Activated B cell treated with CpG ODN at 0.5 μM for 24 hours (primary cell): ENCODE results near the gene SIGLEC15. TPM values are rescaled to one million over a fixed set of nuclear protein-coding genes. Genes with fewer than 3 reads are reported as not detected.
"Not testable (repeated sequence)": the region's sequence is repeated elsewhere in the genome, so short reads cannot be mapped to it uniquely, and the experiment has no call there.

Experiments
- ATAC-seq: fragments of 200-7000 bp; cut with Tn5 transposase; one replicate; pipeline ENCODE4 v1.10.0; 2021; ENCODE audit warnings: low read depth, mild to moderate bottlenecking, moderate library complexity
- CTCF ChIA-PET: fragments of 350-600 bp; sonication (Branson Sonifier 250); formaldehyde crosslinking; loops from one replicate; lab custom pipeline; 2021; ENCODE audit warnings: antibody characterized with exemption; lab: Charles Lee
- POLR2A ChIA-PET: fragments of 350-600 bp; sonication (Branson Sonifier 250); formaldehyde crosslinking; loops from one replicate; lab custom pipeline; 2021; ENCODE audit warnings: antibody characterized with exemption; lab: Charles Lee
- DNase-seq: peaks from one replicate; pipeline ENCODE4 v3.0.0; 2022
- H3K27ac Mint-ChIP-seq: one replicate; pipeline ENCODE4 v1.8.0; 2020; ENCODE audit warnings: mixed read lengths
- H3K27me3 Mint-ChIP-seq: one replicate; pipeline ENCODE4 v1.8.0; 2021; ENCODE audit warnings: mixed read lengths
- H3K36me3 Mint-ChIP-seq: one replicate; pipeline ENCODE4 v1.8.0; 2021; ENCODE audit warnings: low read depth, mixed read lengths
- H3K4me1 Mint-ChIP-seq: one replicate; pipeline ENCODE4 v1.8.0; 2021; ENCODE audit warnings: mixed read lengths
- H3K4me3 Mint-ChIP-seq: one replicate; pipeline ENCODE4 v1.8.0; 2020; ENCODE audit warnings: mild to moderate bottlenecking, mixed read lengths
- H3K9me3 Mint-ChIP-seq: one replicate; pipeline ENCODE4 v1.8.0; 2020; ENCODE audit warnings: mixed read lengths
- intact Hi-C: fragments of 100-400 bp; cut with micrococcal nuclease; formaldehyde crosslinking; loops from one replicate; pipeline ENCODE4 v1.15.1; 2024
- total RNA-seq: library from RNA; stranded (reverse); gene quantifications from 2 replicates; pipeline ENCODE4 v1.2.3, GENCODE V29; 2022
- TF ChIP-seq, protein P1 (sequence below): fragments of 200-600 bp; IDR thresholded peaks from one replicate; pipeline ENCODE4 v1.8.0; 2022; ENCODE audit warnings: antibody characterized with exemption, mild to moderate bottlenecking

Gene SIGLEC15
- total RNA-seq, 1 donor from 2014 or later: not detected

DNA sequence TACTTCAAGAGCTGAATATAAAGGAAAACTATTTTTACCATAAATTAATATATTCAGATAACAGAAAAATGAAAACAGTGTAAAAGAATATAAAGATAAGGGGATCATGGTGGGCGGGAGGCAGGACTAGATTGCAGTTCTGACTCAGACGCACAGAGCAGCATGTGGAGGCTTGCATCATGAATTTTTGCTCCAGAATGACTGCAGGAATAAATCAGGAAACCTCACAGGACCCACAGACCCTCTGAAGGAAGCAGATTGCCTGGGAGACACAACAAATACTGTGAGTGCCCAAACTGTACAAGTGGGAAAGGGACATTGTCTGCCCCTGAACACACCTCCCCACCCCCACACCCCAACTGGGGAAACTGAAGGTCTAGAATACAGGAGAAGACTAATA lies 19.2 kb upstream of the SIGLEC15 start:
- Mint-ChIP-seq H3K27me3 (peaks cover 18% of the 10 kb centered on the region), H3K9me3 (peaks cover 12% of the 10 kb centered on the region), H3K27ac (no peak overlapping the region), H3K4me3 (no peak overlapping the region), H3K4me1 (no peaks in the 10 kb centered on the region), H3K36me3 (no peaks in the 10 kb centered on the region)
- TF ChIP-seq, protein P1, sequence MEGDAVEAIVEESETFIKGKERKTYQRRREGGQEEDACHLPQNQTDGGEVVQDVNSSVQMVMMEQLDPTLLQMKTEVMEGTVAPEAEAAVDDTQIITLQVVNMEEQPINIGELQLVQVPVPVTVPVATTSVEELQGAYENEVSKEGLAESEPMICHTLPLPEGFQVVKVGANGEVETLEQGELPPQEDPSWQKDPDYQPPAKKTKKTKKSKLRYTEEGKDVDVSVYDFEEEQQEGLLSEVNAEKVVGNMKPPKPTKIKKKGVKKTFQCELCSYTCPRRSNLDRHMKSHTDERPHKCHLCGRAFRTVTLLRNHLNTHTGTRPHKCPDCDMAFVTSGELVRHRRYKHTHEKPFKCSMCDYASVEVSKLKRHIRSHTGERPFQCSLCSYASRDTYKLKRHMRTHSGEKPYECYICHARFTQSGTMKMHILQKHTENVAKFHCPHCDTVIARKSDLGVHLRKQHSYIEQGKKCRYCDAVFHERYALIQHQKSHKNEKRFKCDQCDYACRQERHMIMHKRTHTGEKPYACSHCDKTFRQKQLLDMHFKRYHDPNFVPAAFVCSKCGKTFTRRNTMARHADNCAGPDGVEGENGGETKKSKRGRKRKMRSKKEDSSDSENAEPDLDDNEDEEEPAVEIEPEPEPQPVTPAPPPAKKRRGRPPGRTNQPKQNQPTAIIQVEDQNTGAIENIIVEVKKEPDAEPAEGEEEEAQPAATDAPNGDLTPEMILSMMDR: no peak
- DNase-seq: no peak
- POLR2A ChIA-PET: no interaction called here
- CTCF ChIA-PET: interaction anchor here (1.8 kb wide), 1 partner anchor 139 kb away, joined by 4 read pairs; no protein-coding TSS in a partner anchor
- ATAC-seq: no peak
- intact Hi-C loops: no loop called here

GRCh38 chr18:45807144-45807543 lies 18.3 kb upstream of the SIGLEC15 start:
- intact Hi-C loops: loop anchor here (1.0 kb wide), 1 partner anchor 142 kb away; no protein-coding TSS in a partner anchor
- Mint-ChIP-seq H3K9me3 (peaks cover 12% of the 10 kb centered on the region), H3K27me3 (peaks cover 18% of the 10 kb centered on the region)
- H3K36me3 Mint-ChIP-seq, H3K27ac Mint-ChIP-seq, H3K4me3 Mint-ChIP-seq, H3K4me1 Mint-ChIP-seq, ATAC-seq, DNase-seq, POLR2A ChIA-PET: not testable (repeated sequence)
- CTCF ChIA-PET: interaction anchor here (0.7 to 1.8 kb wide), 4 partner anchors 24 to 140 kb away, joined by 3 to 4 read pairs (median 3); no protein-coding TSS in a partner anchor

GRCh38 chr18:45814733-45815132 lies 10.7 kb upstream of the SIGLEC15 start:
- H3K4me3 Mint-ChIP-seq, intact Hi-C loops, H3K27ac Mint-ChIP-seq, ATAC-seq, POLR2A ChIA-PET, DNase-seq, H3K27me3 Mint-ChIP-seq, H3K4me1 Mint-ChIP-seq, H3K36me3 Mint-ChIP-seq: not testable (repeated sequence)
- CTCF ChIA-PET: interaction anchor here (0.9 kb wide), 1 partner anchor 92 kb away, joined by 3 read pairs; no protein-coding TSS in a partner anchor
- peaks cover 11% of the 10 kb centered on the region for H3K9me3 Mint-ChIP-seq

DNA sequence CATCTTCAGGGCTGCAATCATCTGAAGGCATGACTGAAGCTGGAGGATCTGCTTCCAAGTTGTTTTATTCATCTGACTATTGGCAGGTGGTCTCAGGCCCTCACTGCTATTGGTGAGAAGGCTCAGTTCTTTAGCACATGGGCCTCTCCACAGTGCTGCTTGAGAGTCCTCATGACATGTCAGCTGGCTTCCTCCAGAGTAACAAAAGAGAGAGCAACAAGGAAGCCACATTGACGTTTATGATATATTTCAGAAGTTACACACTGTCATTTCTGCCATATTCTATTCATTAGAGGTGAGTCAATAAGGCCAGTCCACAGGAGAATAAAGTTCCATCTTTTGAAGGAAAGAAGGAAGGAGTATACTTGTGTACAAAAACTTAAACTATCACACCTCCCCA lies 7.9 kb upstream of the SIGLEC15 start:
- DNase-seq (no peak), ATAC-seq (no peak)
- H3K4me3 Mint-ChIP-seq: no peak overlapping the region
- peaks cover 2% of the 10 kb centered on the region for H3K4me1 Mint-ChIP-seq
- no peaks in the 10 kb centered on the region for H3K36me3 Mint-ChIP-seq
- intact Hi-C loops: no loop called here
- peaks cover 21% of the 10 kb centered on the region for H3K9me3 Mint-ChIP-seq
- H3K27me3 Mint-ChIP-seq: peaks cover 30% of the 10 kb centered on the region
- POLR2A ChIA-PET: no interaction called here
- H3K27ac Mint-ChIP-seq: no peak overlapping the region
- TF ChIP-seq, protein P1: no peak
- CTCF ChIA-PET: no interaction called here

DNA sequence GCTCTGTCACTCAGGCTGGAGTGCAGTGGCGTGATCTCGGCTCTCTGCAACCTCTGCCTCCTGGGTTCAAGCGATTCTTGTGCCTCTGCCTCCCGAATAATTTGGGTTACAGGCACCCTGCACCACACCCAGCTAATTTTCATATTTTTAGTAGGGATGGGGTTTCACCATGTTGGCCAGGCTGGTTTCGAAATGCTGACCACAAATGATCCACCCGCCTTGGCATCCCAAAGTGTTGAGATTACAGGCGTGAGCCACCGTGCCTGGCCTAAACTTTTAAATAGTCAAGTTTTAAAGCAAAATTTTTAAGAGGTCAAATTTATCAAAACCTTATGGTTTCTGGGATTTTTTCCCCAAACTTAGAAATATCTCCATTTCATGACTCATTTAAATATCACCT lies 6.7 kb upstream of the SIGLEC15 start:
- POLR2A ChIA-PET: not testable (repeated sequence)

DNA sequence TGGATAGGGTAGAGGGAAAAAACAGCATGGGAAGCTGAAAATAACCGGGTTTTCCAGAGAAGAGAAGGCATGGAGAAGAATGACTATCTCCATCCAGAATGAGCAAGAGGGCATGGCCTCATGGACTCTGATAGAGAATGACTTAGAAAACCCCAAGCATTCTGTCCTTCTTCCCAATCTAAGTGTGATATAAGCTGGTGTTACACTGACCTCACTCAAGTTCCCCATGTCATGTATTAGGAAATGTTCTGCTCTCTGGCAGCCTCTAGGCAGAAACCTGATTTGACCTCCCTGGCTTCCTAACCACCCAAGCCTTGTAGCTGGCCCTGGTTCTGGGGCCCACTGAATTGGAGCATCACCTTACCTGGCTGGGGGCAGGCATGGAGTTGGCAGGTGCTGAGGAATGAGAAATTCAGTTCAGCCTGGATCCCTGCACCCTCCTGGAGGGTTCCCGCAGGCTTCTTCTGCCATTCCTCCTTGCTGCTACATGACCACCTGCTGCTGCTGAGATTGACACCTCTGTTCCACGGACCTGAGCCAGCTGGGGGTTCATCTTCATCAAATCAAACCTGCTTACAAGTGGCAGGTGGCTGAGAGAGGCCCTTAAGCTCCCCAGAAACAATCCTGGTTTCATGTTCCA lies 5.2 kb upstream of the SIGLEC15 start:
- ChIA-PET POLR2A (no interaction called here), CTCF (no interaction called here)
- Mint-ChIP-seq H3K27me3 (peaks cover 41% of the 10 kb centered on the region), H3K36me3 (no peaks in the 10 kb centered on the region), H3K4me1 (peaks cover 9% of the 10 kb centered on the region), H3K9me3 (peaks cover 21% of the 10 kb centered on the region), H3K4me3 (no peak overlapping the region), H3K27ac (no peak overlapping the region)
- intact Hi-C loops: no loop called here
- TF ChIP-seq, protein P1: no peak
- ATAC-seq (no peak), DNase-seq (no peak)

More for the DNA sequence above, 6.7 kb upstream of the SIGLEC15 start:
- ATAC-seq, H3K4me3 Mint-ChIP-seq, H3K36me3 Mint-ChIP-seq, intact Hi-C loops, CTCF ChIA-PET, H3K27ac Mint-ChIP-seq, H3K4me1 Mint-ChIP-seq, DNase-seq: not testable (repeated sequence)
- Mint-ChIP-seq H3K9me3 (peaks cover 21% of the 10 kb centered on the region), H3K27me3 (peaks cover 38% of the 10 kb centered on the region)
